NCI-H128 (cell line): ENCODE data around the gene CRACDL.

ENCODE experiments used
- DNase-seq: peaks from one replicate; lab custom pipeline; 2025; ENCODE audit not compliant: unreplicated experiment; lab: John Stamatoyannopoulos, UW

The CRACDL gene

GRCh38 chr2:98778741-98779483 is 157.1 kb downstream of the CRACDL start:
- no peak for DNase-seq

- DNase-seq = no peak
These were observed 157.9 kb downstream of the CRACDL start for GRCh38 chr2:98778151-98778550.

GRCh38 chr2:98777710-98778109 is 158.3 kb downstream of the CRACDL start:
- DNase-seq = no peak

- no peak for DNase-seq
These were observed 158.9 kb downstream of the CRACDL start for GRCh38 chr2:98777076-98777475.

- no peak for DNase-seq
These were observed 159.9 kb downstream of the CRACDL start for GRCh38 chr2:98776136-98776535.

- peak; percentile 20 for DNase-seq
These were observed 160.7 kb downstream of the CRACDL start for GRCh38 chr2:98775146-98775986.

GRCh38 chr2:98773907-98774306 is 162.1 kb downstream of the CRACDL start:
- DNase-seq = no peak

- no peak for DNase-seq
These were observed 162.9 kb downstream of the CRACDL start for GRCh38 chr2:98773169-98773568.

GRCh38 chr2:98772536-98772935 is 163.5 kb downstream of the CRACDL start:
- DNase-seq = no peak

- DNase-seq = no peak
These were observed 164.1 kb downstream of the CRACDL start for GRCh38 chr2:98771721-98772524.

- DNase-seq = no peak
These were observed 164.8 kb downstream of the CRACDL start for GRCh38 chr2:98771264-98771663.

- peak; percentile 31 for DNase-seq
These were observed 166.2 kb downstream of the CRACDL start for GRCh38 chr2:98769784-98770183.

GRCh38 chr2:98769114-98769476 is 166.9 kb downstream of the CRACDL start:
- no peak for DNase-seq

- DNase-seq = no peak
These were observed 167.5 kb downstream of the CRACDL start for GRCh38 chr2:98768384-98769113.

GRCh38 chr2:98764499-98764898 is 171.5 kb downstream of the CRACDL start:
- DNase-seq = no peak

- no peak for DNase-seq
These were observed 172.6 kb downstream of the CRACDL start for GRCh38 chr2:98763209-98763951.

- DNase-seq = no peak
These were observed 174.1 kb downstream of the CRACDL start for GRCh38 chr2:98761909-98762308.

GRCh38 chr2:98761267-98761781 is 174.7 kb downstream of the CRACDL start:
- no peak for DNase-seq

GRCh38 chr2:98759827-98760625 is 176.0 kb downstream of the CRACDL start:
- DNase-seq = no peak
